Activated T-helper 1 cell treated with Interleukin-2 at 50 U/mL for 16 hours (primary cell): Measurements from ENCODE around the gene FNTB.

ENCODE experiments used
- DNase-seq: peaks from one replicate; pipeline ENCODE4 v3.0.0-alpha.2; 2020; ENCODE audit warnings: low read depth

FNTB gene

GRCh38 chr14:64953661-64954060 lies 33.0 kb upstream of the FNTB start:
- DNase-seq: no peak

DNA sequence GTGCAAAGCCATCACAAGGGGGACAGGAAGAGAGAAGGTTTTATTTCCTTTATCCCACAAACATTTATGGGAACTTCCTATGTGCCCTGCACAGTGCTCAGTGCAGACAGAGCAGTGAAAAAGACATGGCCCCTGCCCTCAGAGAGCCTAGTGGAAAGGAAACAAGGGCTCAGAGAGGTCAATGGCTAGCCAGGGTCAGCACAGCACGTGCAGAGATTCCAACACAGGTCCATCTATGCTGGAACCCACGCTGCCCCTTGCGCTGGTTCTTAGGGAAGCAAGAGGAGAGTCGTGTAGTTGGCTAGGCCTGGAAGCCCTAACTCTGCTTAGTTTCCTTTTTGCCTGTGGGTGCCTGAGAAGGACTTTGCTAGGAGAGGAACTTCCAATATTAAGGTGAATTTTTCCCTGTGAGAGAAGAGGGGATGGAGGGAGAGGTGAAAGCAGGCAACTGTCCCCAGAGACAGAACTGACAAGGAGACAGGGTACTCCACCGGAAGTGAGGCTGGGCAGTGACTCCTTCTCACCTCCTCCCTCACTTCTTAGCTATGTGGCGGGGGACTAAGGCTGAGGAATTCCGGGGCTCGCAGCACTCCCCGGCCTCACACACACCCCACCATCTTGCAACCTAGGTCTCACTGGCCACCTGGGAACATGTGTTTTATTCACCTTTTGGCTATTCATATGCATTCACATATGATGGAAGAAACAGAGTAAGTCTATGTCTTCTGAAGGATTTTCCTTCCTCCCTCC lies 32.0 kb upstream of the FNTB start:
- DNase-seq: no peak

- no peak for DNase-seq
Observed at GRCh38 chr14:64955297-64955696, 31.4 kb upstream of the FNTB start.

GRCh38 chr14:64956697-64957406 lies 29.8 kb upstream of the FNTB start:
- no peak for DNase-seq

GRCh38 chr14:64958201-64958600 lies 28.5 kb upstream of the FNTB start:
- DNase-seq: no peak

DNA sequence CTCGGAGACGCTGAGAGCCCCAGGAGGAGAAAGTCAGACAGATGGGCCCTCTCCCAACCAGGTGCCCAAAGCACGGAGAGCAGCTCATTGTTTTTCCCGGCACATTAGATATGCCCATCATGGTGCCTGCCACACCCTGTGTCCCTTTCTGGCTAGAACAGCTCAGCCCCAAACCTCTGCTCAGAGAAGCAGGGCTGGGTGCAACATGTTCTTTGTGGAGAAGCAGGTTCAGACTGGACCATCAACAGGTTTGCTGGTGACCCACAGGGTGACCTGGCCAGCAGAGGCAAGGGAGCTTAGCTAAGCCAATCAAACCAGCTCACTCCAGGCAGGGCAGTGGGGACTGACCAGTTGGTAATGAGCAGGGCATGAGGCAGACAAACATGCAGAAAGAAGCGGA lies 28.0 kb upstream of the FNTB start:
- no peak for DNase-seq

- DNase-seq: no peak
Observed at GRCh38 chr14:64960762-64961276, 25.9 kb upstream of the FNTB start.

DNA sequence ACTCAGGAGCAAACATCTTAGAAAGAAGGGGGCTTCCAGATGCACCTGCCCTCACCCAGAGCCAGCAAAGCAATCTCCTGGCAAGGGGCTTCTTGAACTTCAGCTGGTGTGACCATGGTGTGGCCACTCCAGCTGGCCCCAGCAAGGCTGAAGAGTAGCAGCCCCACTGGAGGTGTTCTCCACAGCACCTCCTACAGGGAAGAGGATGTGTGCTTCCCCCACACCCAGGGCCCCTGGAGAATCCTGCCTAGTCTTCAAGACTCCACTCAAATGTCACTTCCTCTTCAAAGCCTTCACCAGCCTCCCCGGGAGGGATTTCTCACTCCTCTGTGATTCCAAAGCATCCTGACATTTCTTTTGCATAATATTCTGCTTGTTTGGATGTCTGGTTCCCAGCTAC lies 23.1 kb upstream of the FNTB start:
- no peak for DNase-seq

- no peak for DNase-seq
Observed at GRCh38 chr14:64965356-64966000, 21.2 kb upstream of the FNTB start.

GRCh38 chr14:64966976-64967375 lies 19.7 kb upstream of the FNTB start:
- DNase-seq: no peak

GRCh38 chr14:64968167-64968566 lies 18.5 kb upstream of the FNTB start:
- no peak for DNase-seq

DNA sequence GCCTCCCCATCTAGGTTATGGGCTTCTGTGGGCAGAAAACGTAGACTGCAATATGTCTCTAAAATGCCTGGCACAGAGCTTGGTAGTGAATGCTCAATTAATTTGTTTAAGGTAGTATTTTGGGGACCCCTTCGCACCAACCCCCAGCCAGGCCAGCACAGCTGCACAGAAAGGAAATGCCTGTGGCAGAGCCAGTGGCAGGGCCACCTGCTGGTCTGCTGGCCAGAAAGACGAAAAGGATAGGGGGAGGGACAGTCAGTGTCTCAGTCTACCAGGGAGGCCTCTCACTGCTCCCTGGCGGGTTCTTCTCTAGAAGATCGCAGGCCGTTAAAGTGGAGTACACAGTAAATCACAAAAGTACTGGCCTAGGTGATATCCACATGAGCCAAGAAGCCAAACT lies 18.0 kb upstream of the FNTB start:
- DNase-seq: no peak

DNA sequence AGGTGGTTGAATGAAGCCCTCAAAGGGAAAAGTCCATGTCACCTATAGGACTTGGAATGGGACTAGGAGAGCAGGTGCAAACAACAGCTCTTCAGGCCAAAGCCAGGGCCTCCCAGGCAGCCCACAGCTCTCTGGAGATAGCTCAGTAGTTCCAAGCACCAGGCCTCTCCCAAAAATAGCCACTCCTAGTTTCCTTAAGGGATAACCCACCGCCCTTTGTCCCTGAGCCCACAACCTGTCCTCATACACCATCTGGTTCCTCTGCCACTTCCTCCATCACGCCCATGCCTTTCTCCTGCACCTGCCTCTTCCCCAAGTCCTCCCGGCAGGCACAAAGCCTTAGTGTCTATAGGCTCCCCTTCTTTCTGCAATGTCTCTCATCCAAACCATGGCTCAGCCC lies 16.7 kb upstream of the FNTB start:
- DNase-seq: no peak

DNA sequence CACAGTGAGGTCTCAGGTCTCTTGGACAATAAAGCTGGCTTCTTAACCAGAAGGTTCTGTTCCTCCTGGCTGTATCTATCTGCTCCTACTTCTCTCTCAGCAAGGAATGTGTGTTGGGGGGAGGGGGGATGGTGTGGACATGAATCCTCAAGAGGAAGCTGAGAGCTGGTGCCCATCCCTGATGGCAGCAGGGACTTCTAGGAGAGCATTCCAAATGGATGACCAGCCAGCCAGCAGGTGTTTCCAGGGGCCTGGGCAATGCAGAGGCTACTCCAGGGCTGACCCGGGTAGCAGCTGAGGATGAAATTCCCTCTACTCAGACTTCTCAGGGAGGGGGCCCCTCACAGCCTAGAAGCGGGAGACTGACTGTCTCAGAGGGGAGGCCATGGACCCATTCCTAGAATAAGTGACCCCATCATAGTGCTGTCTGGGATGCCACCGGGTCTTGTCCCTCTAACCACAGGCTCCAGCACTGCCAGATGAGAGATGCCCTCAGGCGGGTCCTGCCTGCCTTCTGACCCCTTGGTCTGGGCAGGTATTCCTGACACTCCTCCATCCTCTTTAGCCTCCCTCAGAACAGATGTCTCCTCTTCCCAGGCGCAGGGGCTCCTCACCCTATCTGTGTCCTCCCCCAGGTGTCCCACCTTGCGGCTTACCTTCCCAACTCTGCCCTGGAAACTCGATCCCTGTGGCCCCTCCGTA lies 15.8 kb upstream of the FNTB start:
- DNase-seq: no peak

DNA sequence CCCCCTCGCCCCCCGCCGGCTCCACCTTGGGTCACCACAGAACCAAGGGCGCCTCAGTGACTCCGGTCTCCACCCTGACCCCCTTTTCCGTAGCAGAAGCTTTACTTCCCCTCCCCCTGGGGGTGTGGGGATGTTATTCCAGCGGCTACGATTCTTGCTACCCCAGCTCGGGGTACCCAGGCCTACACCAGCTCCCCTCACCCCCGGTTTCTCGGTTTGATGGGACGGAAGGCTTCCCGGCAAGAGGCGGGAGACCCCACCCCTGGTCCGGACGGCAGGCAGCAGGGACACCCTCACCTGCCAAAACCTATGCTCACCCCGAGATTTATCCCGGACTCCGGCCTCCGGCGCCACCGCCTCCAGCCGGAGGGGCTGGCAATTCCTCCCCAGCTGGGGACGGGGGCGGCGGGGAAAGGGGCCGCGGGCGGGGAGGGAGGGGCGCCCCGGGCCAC lies 15.2 kb upstream of the FNTB start:
- DNase-seq: no peak

DNA sequence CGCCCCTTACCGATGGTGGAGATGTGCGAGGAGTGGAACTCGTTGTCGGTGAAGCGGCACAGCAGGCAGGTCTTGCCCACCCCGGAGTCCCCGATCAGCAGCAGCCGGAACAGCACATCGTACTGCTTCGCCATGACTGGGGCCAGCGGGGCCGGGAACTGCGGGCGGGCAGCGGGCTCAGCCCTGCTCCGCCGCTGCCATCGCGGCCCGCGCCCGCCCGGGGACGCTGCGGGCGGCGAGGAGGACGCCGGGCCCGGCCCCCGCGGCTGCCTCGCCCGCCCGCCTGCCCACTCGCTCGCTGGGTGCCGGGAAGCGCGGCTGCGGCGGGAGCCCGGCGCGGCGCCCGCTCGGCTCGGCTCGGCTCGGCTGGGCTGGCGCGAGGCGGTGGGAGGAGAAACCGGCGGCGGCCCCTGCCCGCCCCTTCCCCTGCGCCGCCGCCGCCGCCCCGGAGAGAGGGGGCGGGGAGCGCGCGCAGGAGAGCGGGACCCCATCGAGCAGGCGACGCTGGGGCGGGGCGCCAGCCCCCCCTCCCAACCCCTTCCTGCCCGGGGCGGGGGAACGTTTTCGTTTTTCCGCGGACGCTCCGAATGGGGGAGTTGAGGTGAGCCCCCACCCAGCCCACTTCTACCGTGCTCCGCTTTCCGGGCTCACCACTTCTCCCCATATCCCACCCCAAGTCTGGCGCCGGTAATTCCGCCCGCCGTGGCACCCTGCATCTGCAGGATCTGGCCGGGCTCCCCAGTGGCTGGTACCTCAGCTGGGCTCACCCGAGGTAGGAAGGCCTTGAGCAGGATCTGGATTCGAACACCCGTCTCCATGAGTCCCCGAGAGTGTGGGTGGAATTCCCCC lies 14.5 kb upstream of the FNTB start, which contains the start of gene RAB15:
Gene RAB15, minus strand, starts transcription at position 394 of the 849 bp plus-strand sequence. Its CDS starts 260 bp downstream, at position 134.
- peak; percentile 30 for DNase-seq

- DNase-seq: no peak
Observed at GRCh38 chr14:64973026-64973442, 13.7 kb upstream of the FNTB start.

- no peak for DNase-seq
Observed at GRCh38 chr14:64973826-64974225, 12.9 kb upstream of the FNTB start.

DNA sequence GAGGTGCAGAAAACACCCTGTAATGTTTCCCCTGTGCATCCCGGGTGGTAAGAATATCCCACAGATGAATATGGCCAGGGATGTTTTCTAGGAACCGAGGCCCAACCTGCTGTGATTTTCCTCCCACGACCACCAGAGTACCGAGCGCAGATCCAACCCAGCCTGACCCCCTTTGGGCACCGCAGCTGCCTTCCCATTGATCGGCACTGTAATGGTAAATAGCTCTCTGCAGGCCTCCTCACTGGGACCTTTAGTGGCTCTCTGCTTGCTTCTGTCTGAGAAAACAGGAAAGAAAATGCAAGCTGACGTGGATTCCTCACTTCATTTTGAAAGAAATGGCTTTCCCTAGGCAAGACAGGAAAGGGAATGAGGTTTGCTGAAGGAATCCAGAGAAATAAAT lies 12.1 kb upstream of the FNTB start:
- no peak for DNase-seq

GRCh38 chr14:64979336-64980074 lies 7.2 kb upstream of the FNTB start:
- no peak for DNase-seq
